ENCODE data around the gene PRAMEF20.
"Not testable (repeated sequence)": the region's sequence is repeated elsewhere in the genome, so short reads cannot be mapped to it uniquely, and the experiment has no call there.

Gene PRAMEF20

DNA sequence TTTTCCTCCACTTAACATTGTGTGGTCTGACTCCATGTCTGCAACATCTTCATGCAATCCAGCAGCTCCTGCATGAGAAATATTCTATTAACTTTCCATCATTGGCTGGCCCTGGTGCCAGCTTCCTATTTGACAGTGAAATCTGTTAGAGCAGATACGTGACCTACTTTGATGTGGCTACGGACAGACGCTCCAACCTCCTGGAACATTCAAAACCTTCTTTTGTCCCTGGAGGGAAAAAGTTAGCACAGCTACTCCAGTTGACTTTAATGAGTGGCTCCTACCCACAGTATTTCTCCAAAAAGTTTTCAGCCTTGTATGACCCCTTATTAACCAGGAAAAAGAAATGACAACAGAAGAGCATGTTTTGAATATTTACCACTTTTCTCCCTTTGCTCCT is 22.0 kb downstream of the PRAMEF20 start:
- DNase-seq (ENCODE audit: low read depth, low spot score): no peak
- TF ChIP-seq, protein P1, sequence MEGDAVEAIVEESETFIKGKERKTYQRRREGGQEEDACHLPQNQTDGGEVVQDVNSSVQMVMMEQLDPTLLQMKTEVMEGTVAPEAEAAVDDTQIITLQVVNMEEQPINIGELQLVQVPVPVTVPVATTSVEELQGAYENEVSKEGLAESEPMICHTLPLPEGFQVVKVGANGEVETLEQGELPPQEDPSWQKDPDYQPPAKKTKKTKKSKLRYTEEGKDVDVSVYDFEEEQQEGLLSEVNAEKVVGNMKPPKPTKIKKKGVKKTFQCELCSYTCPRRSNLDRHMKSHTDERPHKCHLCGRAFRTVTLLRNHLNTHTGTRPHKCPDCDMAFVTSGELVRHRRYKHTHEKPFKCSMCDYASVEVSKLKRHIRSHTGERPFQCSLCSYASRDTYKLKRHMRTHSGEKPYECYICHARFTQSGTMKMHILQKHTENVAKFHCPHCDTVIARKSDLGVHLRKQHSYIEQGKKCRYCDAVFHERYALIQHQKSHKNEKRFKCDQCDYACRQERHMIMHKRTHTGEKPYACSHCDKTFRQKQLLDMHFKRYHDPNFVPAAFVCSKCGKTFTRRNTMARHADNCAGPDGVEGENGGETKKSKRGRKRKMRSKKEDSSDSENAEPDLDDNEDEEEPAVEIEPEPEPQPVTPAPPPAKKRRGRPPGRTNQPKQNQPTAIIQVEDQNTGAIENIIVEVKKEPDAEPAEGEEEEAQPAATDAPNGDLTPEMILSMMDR (IDR thresholded peaks at IDR 0.05; ENCODE audit: low read depth, low read length): no peak
- in situ Hi-C loops (cut with HindIII; ENCODE audit: low sequenced_read_pairs): no loop called here
- no peak overlapping the region for H3K4me3 ChIP-seq (ENCODE audit: low read depth, low read length)

DNA sequence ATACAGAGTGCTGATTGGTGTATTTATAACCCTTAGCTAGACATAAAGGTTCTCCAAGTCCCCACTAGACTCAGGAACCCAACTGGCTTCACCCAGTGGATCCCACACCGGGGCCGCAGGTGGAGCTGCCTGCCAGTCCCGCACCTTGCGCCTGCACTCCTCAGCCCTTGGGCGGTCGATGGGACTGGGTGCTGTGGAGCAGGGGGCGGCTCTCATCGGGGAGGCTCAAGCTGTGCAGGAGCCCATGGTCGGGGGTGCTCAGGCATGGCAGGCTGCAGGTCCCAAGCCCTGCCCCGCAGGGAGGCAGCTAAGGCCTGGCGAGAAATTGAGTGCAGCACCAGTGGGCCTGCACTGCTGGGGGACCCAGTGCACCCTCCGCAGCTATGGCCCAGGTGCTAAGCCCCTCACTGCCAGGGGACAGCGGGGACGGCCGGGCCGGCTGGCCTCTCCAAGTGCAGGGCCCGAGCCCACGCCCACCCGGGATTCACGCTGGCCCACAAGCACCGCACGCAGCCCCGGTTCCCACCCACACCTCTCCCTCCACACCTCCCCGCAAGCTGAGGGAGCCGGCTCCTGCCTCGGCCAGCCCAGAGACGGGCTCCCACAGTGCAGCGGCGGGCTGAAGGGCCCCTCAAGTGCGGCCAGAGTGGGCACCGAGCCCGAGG is 23.6 kb downstream of the PRAMEF20 start:
- H3K4me3 ChIP-seq (ENCODE audit: low read depth, low read length); in situ Hi-C loops (cut with HindIII; ENCODE audit: low sequenced_read_pairs); DNase-seq (ENCODE audit: low read depth, low spot score): not testable (repeated sequence)

DNA sequence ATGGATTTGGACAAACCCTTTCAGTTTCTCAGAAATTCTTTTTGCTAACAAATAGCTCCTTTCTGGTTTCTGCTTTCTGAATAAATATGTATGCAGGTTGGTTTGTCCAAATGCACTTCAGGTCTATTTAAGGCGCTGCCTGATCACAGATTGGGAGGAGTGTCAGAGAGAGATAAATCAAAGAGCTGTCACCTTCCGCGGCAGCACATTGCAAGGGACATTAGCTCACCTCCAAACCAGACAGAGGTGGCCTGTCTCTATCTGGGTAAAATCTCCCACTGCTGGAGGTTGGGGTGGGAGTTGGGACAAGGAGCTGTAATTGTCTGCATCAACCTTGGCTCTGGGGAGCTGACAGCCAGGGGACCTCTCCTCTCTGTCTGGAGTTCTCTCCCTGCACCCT is 25.2 kb downstream of the PRAMEF20 start:
- in situ Hi-C loops (cut with HindIII; ENCODE audit: low sequenced_read_pairs): no loop called here
- TF ChIP-seq, protein P1 (IDR thresholded peaks at IDR 0.05; ENCODE audit: low read depth, low read length): no peak
- H3K4me3 ChIP-seq (ENCODE audit: low read depth, low read length): no peak overlapping the region
- no peak for DNase-seq (ENCODE audit: low read depth, low spot score)

DNA sequence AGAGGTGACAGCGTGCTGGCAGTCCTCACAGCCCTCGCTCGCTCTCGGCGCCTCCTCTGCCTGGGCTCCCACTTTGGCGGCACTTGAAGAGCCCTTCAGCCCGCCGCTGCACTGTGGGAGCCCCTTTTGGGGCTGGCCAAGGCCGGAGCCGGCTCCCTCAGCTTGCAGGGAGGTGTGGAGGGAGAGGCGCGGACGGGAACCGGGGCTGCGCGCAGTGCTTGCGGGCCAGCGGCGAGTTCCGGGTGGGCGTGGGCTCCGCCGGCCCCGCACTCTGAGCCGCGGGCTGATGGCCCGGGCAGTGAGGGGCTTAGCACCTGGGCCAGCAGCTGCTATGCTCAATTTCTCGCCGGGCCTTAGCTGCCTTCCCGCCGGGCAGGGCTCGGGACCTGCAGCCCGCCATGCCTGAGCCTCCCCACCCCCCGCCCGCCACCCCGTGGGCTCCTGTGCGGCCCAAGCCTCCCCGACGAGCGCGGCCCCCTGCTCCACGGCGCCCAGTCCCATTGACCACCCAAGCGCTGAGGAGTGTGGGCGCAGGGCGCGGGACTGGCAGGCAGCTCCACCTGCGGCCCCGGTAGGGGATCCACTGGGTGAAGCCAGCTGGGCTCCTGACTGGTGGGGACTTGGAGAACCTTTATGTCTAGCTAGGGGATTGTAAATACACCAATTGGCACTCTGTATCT is 29.0 kb downstream of the PRAMEF20 start:
- H3K4me3 ChIP-seq (ENCODE audit: low read depth, low read length); DNase-seq (ENCODE audit: low read depth, low spot score); in situ Hi-C loops (cut with HindIII; ENCODE audit: low sequenced_read_pairs): not testable (repeated sequence)

DNA sequence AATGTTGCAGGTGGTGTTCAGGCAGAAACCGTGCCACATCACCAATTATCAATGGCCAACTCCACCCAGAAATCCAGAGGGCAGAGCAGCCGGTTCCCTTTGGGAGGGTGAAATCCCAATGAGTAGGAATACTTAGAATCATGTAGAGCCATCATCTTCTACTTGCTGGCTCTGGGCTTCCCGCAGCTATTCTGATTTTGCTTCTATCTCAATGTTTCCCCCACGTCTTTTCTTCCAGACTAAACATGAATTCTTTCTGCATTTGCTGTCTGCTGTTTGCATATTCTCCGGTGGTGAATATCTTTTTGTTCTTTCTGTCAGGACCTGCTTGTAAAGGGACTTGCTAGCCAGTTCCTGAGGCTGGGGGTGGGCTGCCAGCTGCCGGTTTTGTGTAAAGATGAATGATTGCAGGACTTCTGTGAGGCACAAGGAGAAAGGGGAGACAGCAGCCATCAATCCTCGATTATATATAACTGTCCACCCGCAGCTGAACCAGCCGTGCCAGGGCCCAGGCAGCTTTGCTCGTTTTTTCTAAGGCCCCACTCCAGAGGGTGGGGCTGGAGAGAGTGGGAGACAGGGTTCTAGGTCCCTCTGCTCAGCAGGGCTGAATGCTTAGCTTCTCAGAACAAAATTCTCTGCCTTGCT is 33.2 kb downstream of the PRAMEF20 start:
- TF ChIP-seq, protein P1 (IDR thresholded peaks at IDR 0.05; ENCODE audit: low read depth, low read length): no peak
- H3K4me3 ChIP-seq (ENCODE audit: low read depth, low read length): no peak overlapping the region
- in situ Hi-C loops (cut with HindIII; ENCODE audit: low sequenced_read_pairs): no loop called here
- no peak for DNase-seq (ENCODE audit: low read depth, low spot score)

DNA sequence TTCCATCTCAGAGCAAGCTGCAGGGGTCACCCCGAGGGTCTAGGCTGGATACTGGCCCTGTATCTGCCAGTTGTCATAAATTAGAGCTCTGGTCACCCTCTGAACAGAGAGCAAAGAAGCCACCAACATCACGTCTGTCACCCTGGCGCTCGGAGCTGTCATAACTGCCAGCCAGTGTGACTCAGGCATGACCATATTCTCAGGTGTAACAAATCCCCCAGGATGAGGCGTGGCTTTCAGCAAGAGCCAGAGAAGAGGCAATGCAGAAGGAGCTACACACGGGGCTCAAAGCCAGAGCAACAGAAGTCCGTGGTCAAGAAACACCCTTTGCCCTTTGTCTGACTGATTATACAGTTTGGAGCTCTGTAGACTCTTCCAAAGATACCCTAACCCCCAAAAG is 40.0 kb downstream of the PRAMEF20 start:
- in situ Hi-C loops (cut with HindIII; ENCODE audit: low sequenced_read_pairs): no loop called here

DNA sequence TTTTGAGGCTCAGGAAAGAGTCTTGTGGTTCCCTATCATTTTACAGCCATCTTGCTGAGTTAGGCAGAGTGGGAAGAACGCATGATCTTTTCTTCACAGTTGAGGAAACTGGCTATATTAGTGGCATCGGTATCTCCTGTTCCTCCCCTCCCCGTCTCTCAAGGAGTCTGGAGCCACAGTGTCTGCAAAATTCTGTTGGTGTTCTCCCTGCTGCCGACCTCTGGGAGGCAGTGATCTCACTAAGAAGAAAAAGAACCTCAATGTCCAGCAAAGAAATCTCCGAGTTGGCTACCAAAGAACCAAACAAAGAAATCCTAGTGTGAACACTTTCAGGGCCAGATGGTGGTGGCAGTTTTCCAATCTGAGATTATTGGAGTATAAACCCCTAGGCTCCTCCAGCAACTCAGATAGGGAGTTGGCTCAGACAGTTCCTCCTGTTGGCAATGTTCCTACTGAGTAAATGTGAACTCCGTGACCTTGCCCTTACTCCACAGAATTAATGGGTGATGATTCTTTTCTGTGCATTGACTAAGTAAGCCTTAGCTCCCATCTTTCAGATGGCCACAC is 41.2 kb downstream of the PRAMEF20 start:
- H3K4me3 ChIP-seq (ENCODE audit: low read depth, low read length): no peak overlapping the region
- no peak for DNase-seq (ENCODE audit: low read depth, low spot score)
- TF ChIP-seq, protein P1 (IDR thresholded peaks at IDR 0.05; ENCODE audit: low read depth, low read length): no peak
- in situ Hi-C loops (cut with HindIII; ENCODE audit: low sequenced_read_pairs): no loop called here

More for the DNA sequence above, 40.0 kb downstream of the PRAMEF20 start:
- DNase-seq (ENCODE audit: low read depth, low spot score): no peak
- no peak overlapping the region for H3K4me3 ChIP-seq (ENCODE audit: low read depth, low read length)
- TF ChIP-seq, protein P1 (IDR thresholded peaks at IDR 0.05; ENCODE audit: low read depth, low read length): no peak

All from astrocyte of the spinal cord (primary cell).